GM12801 (cell line): ENCODE data around the gene TRMO.

Experiments
- TF ChIP-seq, protein P1 (sequence below): IDR thresholded peaks from one replicate; pipeline ENCODE4 v1.5.1; 2011; ENCODE audit warnings: control low read depth; ENCODE audit not compliant: insufficient read length; ENCODE audit errors: extremely low read depth

Gene TRMO

DNA sequence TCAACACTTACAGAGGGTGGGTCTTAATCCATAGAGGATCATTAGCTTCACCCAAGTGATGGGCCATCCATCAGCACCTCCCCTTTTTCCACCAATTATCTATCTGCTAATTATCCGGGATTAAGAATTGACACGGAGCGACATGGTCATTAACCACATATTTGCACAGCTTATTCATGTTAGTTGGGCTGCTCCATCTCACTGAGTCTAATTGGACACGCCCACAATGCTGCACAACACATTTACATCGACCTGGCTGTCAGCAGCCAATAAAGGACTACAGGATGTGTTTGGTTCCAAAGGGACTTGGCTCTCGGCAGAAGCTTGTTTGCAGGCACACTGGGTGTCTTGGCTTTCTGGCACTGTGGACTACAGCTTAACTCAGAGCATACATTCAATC lies 47.7 kb downstream of the TRMO start:
- TF ChIP-seq, protein P1, sequence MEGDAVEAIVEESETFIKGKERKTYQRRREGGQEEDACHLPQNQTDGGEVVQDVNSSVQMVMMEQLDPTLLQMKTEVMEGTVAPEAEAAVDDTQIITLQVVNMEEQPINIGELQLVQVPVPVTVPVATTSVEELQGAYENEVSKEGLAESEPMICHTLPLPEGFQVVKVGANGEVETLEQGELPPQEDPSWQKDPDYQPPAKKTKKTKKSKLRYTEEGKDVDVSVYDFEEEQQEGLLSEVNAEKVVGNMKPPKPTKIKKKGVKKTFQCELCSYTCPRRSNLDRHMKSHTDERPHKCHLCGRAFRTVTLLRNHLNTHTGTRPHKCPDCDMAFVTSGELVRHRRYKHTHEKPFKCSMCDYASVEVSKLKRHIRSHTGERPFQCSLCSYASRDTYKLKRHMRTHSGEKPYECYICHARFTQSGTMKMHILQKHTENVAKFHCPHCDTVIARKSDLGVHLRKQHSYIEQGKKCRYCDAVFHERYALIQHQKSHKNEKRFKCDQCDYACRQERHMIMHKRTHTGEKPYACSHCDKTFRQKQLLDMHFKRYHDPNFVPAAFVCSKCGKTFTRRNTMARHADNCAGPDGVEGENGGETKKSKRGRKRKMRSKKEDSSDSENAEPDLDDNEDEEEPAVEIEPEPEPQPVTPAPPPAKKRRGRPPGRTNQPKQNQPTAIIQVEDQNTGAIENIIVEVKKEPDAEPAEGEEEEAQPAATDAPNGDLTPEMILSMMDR, result no peak

DNA sequence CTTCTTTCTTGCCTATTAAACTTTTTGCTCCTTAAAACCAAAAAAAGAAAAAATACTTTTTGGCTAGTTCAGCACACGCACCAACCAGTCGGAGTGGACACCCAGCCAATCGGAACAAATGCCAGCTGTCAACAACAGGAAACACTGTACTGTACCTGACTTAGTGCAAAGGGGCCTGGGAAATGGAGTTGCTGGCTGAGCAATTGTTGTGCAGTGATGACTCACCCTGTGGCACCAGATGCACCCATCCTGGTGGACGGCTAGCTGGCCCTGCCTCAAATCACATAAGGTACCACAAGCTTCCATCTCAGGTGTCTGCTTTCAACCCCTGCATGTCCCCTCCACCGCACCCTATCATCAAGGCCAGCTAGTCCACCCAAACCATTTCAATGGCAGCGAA lies 48.4 kb downstream of the TRMO start:
- TF ChIP-seq, protein P1, result no peak

GRCh38 chr9:97873425-97873824 lies 48.9 kb downstream of the TRMO start:
- TF ChIP-seq, protein P1, result no peak

GRCh38 chr9:97868859-97869258 lies 53.4 kb downstream of the TRMO start:
- TF ChIP-seq, protein P1, result no peak

DNA sequence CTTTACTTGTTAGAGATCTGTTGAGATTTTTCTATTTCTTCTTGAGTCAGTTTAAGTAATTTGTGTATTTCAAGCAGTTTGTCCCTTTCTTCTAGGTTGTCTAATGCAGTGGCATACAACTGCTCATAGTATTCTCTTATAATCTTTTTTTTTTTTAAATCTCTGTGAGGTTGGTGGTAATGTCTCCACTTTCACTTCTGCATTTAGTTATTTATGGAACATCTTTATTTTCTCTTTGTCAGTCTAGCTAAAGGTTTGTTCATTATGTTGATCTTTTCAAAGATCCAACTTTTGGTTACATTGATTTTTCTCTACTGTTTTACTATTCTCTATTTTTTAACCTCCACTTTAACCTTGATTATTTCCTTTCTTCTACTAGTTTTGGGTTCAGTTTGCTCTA lies 55.5 kb downstream of the TRMO start:
- TF ChIP-seq, protein P1, result no peak

- TF ChIP-seq, protein P1, result no peak
Observed at GRCh38 chr9:97866300-97866699, 56.0 kb downstream of the TRMO start.

GRCh38 chr9:97864396-97864795 lies 57.9 kb downstream of the TRMO start:
- TF ChIP-seq, protein P1, result no peak

DNA sequence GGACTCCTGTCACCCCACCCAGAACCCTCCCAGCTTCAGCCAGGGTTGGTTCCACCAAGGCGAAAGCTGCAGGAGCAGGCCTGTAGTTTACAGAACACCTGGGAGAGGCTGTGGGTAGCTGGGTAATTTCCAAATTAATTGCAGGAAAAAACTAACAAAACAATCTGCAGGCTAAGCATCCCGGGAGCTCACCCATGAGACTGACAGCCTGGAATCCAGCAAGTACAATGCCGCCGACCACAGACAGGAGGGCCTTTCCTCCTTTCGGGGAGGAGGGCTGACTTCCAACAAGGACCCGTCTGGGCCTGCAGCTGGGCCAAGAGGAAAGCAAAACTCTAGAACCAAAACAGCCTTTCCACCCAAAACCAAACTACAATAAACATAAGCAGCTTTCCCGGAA lies 59.0 kb downstream of the TRMO start:
- TF ChIP-seq, protein P1, result no peak
